NCI-H2107 treated with DMSO at 0.1 percent for 48 hours (cell line): Measurements from ENCODE around the gene AMBRA1.

Experiments
- DNase-seq: peaks from one replicate; lab custom pipeline; 2025; ENCODE audit not compliant: unreplicated experiment; lab: John Stamatoyannopoulos, UW

AMBRA1 gene

DNA sequence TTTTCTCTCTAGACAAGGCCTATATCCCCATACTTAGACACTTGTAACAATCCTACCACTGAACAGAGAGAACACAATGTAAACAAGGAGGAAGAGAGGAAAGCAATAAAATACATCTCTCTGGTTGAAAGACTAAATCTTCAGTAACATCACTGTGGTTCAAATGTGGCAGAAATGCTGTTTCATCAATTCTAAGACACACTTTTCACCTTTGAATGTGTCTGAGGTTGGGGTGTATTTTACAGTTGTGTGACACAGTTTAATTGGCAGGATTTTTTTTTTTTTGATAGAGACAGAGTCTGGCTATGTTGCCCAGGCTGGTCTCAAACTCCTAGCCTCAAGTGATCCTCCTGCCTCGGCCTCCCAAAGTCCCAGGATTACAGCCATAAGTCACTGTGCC is 79.5 kb downstream of the AMBRA1 start:
- DNase-seq, result no peak

DNA sequence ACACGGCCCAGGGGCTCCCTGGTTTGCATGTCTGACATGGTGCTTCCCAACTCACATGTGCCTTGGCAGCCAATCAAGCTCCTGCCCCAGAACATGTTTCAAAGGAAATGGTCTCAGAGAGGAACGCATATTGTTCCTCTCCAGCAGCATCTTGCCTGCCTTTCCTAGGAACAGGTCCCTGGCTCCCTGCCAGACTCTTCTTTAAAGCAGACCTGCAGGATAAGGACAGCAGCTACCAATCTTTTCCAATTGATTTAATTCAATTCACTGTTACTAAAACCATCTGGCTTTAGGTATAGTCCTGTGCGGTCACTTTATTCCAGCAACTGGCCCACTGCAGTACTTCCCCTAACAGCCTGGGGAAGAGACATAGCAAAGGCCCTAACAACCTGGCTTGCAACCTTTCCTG is 79.9 kb downstream of the AMBRA1 start:
- no peak for DNase-seq

- DNase-seq, result no peak
These were observed 81.5 kb downstream of the AMBRA1 start for GRCh38 chr11:46512261-46512881.

DNA sequence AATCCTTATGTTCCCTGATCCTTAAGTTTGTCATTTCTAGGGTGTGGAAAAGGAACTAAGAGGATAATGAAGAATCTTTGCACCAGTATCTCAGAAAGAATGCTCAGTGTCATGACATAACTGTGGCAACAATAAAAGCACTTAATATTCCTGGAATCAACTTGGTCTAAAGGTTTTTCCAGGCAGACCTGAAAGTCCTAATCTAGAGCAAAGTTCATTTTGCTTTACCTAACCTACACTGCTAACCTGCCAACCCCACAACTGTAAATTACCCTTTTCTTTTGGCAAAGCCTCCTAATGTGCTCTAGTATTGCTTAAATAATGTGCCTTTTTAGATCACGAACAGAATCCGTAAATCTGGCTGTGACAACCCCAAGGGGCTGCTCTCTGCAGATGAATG is 82.5 kb downstream of the AMBRA1 start:
- no peak for DNase-seq

DNA sequence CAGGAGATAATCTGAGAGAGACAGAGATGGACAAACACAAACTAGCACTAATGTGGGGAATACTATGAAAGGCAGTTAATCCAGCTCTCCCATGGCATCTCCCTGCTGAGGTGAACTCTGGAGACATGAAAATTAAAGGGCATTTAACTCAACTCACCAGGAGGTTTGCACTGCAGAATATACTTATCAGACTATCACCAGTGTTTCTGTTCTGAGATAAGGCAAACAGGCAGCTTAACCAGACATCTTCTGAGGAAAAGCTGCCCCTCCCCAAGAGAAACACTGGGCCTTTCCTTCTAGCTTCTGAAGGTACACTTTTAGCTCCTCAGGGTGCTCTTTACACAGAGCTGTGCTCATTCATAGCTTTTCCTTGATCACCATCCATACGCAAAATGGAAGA is 85.5 kb downstream of the AMBRA1 start:
- no peak for DNase-seq

- DNase-seq, result no peak
These were observed 87.4 kb downstream of the AMBRA1 start for GRCh38 chr11:46506483-46506791.

- DNase-seq, result no peak
These were observed 87.9 kb downstream of the AMBRA1 start for GRCh38 chr11:46505741-46506482.

- DNase-seq, result no peak
These were observed 88.8 kb downstream of the AMBRA1 start for GRCh38 chr11:46504817-46505613.

- no peak for DNase-seq
These were observed 94.0 kb downstream of the AMBRA1 start for GRCh38 chr11:46499821-46500220.

DNA sequence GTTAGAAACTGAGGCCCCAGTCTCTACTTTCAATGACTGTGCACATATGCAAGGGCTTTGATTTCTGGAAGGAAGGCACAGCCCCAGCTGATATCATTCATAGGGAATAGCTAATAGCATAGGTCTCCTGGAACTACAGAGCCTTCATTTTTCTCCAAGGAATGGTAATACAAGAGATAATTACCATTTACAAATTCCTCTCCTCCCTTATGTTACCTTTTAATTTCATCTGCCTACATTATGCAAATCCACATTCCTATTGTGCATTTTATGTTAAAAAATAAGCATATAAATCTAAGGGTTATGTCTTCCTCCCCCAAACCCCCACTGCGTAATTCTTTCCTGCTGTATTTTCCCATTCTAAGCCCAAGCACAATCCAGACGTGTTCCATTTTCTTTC is 94.9 kb downstream of the AMBRA1 start:
- DNase-seq, result no peak

DNA sequence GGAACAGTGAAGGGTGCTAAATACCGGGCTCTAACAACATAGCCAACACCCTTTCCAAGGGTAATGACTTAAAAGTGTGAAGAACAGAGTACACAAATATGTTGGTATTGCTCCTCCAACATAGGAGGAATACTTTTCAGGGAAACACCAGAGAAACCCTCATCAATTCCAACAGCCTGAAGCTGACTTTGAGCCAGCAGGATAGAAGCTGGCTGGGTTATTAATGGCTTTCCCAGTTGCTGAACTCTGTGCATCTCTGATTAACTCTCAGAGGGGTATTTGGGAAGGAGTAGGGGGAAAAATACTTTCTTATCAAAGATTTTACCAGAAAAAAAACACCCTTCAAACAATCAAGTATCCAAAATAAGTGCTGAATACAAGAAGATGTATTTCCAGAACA is 95.6 kb downstream of the AMBRA1 start:
- DNase-seq, result no peak

DNA sequence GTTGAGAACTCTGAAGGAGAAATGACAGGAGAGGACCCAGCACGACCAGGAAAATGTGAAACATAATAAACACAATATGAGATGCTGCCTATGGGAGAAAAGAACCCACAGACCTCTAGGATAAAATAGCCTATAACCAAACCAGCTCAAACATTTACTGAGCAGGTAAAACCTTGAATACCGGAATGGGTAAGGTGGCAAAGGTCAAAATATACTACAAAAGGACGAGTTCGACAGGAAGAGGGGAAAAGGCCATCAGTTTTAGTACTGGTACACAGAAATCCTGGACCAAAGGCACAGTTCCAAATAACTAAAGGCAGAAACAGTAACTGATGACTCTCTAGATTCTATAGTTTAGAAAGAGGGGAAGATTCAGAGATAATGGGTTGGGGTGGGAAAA is 96.3 kb downstream of the AMBRA1 start:
- no peak for DNase-seq

- no peak for DNase-seq
These were observed 100.0 kb downstream of the AMBRA1 start for GRCh38 chr11:46493791-46494190.

DNA sequence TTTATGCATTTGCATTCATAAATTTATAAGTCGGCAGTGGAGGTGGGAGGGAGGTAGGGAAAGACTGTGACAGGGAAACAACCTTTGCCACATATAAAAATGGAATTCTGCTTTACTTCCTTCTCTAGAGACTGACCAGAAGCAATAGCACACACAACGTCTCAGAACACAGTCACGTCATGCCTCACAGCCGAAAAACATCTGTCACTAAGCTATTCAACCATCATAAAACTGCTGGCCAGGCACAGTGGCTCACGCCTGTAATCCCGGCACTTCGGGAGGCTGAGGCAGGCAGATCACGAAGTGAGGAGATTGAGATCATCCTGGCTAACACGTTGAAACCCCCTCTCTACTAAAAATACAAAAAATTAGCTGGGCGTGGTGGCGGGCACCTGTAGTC is 101.3 kb downstream of the AMBRA1 start:
- no peak for DNase-seq

DNA sequence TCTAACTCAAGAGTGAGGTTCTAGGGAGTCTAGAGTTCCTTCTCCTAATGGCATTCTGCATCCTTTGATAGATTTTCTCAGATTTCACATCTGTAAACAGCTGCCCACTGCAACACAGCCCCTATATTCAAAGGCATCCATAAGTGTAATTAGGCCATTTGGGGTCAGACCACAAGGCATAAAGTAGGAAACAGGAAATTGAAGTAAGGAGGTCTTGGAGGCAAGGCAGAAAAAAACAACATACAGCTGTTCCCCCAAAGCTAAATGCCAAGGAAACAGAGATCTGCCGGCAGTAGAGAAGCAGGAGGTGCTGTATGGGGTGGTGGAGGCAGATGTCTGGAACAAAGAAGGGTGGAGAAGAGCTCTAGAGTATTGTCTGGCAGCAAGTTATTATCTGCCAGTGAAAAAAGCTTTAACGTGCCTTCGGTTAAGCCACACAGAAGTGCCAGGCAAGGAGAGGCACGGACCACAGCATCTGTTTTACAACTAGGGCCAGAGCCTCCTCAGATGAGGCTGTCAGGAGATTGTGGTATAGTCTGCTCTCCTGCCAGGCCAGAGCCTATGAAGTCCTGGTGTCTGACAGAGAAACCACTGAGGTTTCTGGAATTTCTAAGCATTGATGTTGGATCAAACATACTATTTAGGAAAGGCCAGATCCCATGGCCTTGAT is 102.0 kb downstream of the AMBRA1 start:
- DNase-seq, result no peak

DNA sequence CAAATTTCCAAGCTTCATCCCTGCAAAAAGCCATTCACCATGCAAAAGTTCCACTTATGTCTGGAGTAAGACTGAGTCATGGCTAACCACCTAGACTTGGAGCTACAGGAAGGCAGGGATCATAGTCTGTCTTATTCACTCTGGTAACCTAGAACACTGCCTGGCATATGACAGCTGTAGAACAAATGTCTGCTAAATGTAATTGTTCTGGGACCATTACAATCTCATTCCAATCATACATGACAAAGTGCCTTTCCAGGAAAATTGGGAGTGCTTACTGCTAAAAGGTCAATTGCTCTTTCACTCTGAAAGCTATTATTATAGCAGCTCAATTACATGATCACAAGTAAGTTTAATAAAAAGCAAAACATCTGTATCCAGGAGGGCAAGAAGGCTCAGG is 103.2 kb downstream of the AMBRA1 start:
- no peak for DNase-seq

- peak; percentile 47 for DNase-seq
These were observed 103.9 kb downstream of the AMBRA1 start for GRCh38 chr11:46489656-46490560.

DNA sequence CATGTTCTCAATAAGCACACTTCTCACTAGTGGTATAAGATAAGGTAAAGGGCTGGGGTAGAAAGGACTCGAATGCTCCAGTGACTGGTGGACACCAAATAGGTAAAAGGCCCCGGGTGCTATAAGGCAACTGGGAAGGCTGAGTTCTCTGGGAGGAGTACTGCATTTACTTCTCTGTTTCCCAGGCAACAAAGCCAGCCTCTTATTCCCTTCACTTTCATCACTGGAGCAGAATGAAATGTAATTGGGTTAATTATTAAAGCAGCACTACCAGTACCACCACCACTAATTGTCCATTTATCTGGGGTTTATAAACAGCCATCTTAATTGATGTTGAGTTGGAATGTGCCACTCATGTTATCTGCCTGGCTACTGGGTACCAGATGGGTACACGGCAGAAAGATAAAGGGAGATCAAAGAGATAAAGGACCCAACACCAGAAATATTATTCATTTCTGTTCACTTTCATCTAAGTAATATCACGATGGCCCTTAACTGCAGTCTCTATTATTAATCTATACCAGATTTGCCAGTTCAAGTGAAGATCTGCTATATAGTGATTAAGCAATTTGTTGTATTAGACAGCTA is 107.9 kb downstream of the AMBRA1 start:
- no peak for DNase-seq

- DNase-seq, result no peak
These were observed 109.7 kb downstream of the AMBRA1 start for GRCh38 chr11:46484101-46484500.

DNA sequence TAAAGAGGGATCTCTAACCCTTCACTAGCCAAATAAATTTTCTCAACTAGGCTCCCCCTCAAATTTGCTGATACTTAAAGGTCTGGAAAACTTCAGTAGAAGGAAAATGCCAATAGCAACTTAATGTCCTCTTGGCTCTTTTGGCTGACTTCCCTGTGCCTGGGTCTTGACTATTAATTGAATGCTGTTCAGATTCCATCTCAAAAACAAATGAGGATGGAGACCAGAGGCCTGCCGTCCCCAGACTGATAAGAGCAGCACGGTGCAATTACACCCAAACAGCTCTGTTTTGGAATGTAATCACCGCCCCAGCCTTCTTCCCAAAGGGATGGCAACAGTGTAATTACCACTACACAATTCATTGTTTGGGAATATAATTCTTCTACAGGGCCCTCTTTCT is 112.9 kb downstream of the AMBRA1 start:
- DNase-seq, result no peak
